Measurements from ENCODE around the gene PTPRE.

Gene PTPRE

DNA sequence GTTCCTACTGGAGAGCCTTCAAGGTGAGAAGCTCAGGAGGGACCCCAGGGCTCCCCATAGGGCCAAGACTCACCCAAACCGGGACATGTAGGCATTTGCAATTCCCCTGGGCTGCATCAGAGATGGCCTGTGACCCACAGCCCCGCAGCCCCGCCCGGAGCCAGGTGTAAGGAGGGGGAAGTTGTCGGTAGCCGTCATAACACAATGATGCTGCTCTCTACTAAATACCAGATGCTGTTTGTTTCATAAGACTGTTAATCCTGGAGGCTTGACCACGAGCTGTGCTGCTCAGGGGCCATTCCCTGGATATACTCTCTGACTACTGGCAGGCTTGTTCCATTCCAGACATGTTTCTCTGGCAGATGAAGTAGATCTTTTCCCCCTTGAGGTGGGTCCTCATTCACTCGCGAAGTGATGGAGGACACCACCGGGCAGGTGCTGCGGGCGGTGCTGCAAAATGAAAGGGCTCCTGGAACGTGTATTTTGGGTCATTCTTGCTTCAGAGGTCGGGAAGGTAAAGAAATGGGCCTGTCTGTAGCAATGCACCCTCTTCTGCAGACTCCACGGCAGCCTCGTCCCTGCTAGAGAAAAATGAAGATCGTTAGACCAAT, 158.2 kb downstream of the PTPRE start:
- peak in 1 of 10 donors; percentile 55 for DNase-seq
- intact Hi-C loops (cut with DNase I) = loop anchor here (5.0 kb wide), 1 partner anchor 348 kb away; no protein-coding TSS in a partner anchor

DNA sequence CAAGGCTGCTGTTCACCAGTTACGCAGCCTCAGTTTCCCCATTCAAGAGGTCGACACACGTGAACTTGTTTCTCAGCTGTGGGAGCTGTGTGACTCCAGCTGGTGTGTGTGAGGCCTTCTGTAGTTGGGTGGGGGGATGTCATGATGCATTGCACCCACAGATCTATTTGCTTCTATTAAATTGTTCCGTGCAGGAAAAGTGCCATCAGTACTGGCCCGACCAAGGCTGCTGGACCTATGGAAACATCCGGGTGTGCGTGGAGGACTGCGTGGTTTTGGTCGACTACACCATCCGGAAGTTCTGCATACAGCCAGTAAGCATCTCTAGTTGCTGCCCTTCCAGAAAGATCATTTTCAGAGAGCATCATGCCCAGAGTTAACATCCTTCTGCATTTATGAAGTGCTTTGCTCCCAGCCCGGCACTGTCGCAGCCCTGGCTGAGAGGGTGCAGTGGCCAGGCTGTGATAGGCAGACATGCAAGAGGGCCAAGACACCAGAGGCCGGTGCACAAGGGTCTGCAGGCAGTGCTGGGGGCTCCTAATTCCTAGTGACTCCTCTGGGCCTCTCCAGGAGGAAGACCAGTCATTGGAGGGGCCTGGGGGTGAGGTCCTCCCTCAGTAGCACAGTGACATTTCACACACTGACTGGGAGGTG, 159.1 kb downstream of the PTPRE start:
- intact Hi-C loops (cut with DNase I) = loop anchor here (5.0 kb wide), 1 partner anchor 349 kb away; no protein-coding TSS in a partner anchor
- peak in 2 of 10 donors; percentile 52 to 62 for DNase-seq

DNA sequence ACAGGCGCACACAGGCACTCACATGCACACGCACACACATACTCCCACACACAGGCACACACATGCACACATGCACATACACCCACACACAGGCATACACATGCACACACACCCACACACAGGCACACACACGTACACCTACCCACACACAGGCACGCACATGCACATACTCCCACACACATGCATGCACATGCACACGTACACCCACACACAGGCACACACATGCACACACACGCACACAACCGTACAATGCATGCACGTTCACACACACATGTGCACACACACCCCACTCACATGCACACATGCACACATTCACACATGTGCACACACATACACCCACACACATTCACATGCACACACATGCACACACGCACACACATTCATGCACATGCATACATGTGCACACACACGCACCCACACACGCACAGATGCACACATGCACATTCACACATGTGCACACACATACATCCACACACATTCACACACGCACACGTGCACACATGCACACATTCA, 160.0 kb downstream of the PTPRE start:
- intact Hi-C loops (cut with DNase I) = loop anchor here (5.0 kb wide), 1 partner anchor 350 kb away; no protein-coding TSS in a partner anchor
- peak in 1 of 10 donors; percentile 26 for DNase-seq

DNA sequence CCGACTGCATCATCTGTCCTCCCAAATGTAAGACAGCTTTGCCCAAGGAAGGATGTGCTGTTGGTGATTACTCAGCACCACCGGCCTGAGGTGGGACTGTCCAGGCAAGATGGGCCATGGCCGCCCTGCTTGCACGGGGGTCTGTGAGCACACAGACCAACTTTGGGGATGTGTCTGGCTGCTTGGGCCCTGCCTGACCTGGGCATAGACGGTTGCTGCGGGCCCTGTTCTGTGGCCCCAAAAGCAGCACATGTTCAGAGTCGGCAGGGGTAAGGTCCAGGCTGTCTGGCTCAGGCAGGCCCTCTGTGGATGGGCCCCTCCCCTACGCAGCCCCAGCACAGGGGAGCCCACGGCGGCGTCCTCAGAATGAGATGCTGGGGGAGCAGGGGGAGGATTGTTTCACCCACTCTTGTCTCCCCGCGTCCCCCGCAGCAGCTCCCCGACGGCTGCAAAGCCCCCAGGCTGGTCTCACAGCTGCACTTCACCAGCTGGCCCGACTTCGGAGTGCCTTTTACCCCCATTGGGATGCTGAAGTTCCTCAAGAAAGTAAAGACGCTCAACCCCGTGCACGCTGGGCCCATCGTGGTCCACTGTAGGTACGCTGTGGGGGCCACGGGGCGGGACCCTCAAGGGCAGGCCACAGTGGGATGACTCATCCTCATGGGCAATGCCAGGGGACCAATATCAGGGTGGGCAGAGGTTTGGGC, 160.9 kb downstream of the PTPRE start:
- DNase-seq = peak in 2 of 10 donors; percentile 50 to 66
- intact Hi-C loops (cut with DNase I) = loop anchor here (2.0 to 5.0 kb wide), 3 partner anchors 33 to 351 kb away; no protein-coding TSS in a partner anchor

DNA sequence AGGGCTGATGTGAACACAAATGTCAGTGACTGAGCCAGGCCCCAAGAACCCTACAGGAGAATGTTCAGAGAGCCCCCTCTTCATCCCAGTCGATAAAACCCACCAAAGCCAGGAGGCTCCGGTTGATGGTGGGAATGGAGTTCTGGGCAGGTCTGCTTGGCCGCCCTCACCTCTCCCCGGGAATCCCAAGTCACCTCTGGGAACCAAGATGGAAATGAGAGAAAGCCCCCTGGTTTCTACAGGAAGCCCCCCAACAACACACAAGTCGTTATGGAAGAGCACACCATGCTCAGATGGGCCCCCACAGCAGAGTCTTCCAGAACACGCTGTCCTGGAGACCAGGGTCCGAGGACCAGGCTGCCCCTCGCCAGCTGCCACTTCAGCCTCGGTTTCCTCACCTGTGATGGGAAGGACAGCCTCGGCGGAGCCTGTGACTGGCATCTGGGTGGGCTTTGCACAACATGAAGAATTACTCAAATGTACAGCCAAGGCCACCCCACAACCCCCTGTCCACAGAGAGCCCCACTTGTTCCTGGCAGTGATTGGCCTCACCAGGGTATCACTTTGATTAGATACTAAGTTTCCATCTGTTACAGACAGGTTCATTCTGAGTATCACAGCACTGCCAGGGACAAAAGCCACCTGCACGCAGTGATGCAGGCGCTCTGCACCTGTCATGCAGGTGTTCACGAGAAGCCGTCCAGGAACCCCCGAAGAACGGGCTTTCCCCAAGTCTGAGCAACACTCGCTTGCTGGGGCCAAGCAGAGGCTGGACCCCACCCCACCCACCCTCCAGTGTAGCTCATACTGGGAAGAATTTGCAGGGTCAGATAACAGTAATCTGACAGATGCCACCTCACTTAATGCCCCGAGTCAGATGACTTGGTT, 161.7 kb downstream of the PTPRE start:
- intact Hi-C loops (cut with DNase I) = loop anchor here (1.0 to 5.0 kb wide), 4 partner anchors 34 to 351 kb away; partner anchors contain the start of gene PTPRE
- DNase-seq = peak in 2 of 10 donors; percentile 43 to 76

DNA sequence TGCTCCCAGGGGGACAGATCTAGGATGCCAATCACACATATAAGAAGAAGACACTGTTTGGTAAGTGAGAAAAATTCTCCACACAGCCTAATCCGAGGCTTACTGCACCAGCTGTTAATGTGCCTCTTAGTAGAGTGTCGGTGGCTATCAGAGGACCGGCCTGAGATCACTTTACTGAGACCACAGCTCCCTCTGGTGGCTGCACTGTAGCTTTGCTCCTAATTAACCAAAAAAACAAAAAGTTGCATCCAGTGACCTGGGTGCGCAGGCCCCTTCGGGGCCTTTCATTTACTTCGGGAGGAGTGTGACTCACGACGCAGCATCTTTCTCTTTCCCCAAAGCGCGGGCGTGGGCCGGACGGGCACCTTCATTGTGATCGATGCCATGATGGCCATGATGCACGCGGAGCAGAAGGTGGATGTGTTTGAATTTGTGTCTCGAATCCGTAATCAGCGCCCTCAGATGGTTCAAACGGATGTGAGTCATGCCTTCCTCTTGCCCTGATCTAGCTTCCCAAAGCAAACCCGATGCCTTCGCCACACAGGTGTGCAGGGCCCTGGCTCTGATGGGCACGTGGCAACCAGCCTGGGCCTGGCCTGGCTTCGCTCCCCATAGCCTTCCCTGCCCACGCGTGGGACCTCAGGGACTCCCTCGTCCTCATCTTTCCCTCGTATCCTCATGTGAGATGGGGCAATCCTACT, 162.6 kb downstream of the PTPRE start:
- intact Hi-C loops (cut with DNase I) = loop anchor here (1.0 to 5.0 kb wide), 4 partner anchors 35 to 352 kb away; partner anchors contain the start of gene PTPRE
- DNase-seq = peak; percentile 58 to 96 (median 80)

DNA sequence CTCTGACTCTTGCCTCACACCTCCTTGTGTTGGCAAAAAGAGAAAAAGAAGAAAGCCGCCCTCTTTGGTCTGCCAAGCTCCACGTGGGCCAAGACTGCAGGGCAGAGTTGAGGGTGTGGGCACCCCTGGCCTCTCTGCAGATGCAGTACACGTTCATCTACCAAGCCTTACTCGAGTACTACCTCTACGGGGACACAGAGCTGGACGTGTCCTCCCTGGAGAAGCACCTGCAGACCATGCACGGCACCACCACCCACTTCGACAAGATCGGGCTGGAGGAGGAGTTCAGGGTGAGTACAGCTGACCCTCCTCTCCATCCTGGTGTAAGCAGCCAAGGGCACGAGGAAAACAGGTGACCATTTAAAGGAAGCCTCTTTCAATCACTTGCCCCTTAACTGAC, 163.3 kb downstream of the PTPRE start:
- intact Hi-C loops (cut with DNase I) = no loop called here
- peak in 2 of 10 donors; percentile 0 to 57 for DNase-seq

DNA sequence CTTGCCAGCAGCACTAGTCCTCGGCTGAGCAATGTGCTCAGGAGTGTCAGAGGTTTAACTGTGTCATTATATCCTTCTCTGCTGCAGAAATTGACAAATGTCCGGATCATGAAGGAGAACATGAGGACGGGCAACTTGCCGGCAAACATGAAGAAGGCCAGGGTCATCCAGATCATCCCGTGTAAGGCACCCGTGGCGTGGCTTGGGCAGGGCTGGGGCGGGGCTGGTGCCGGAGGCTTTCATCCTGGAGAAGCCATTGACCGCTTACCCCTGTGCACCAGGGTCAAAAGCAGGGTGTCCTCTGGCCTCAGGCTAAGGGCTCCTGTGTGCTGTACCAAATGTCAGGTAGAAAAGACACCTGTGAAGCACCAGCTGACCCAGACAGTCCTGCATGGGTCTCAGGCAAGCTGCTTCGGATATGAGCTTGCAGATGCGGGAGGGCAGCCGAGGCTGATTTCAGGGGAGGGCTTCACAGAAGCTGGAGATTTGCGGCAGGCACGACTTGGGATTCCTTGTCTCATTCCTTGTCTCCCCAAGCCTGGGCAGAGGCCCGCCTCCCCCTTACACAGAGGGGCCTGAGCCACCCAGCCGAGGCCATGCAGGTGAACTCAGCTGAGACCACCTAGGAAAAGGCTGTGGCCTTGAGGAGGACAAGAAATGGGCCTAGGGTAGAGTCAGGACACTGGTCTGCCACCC, 164.0 kb downstream of the PTPRE start:
- intact Hi-C loops (cut with DNase I) = no loop called here
- peak in 2 of 10 donors; percentile 6 to 78 for DNase-seq

DNA sequence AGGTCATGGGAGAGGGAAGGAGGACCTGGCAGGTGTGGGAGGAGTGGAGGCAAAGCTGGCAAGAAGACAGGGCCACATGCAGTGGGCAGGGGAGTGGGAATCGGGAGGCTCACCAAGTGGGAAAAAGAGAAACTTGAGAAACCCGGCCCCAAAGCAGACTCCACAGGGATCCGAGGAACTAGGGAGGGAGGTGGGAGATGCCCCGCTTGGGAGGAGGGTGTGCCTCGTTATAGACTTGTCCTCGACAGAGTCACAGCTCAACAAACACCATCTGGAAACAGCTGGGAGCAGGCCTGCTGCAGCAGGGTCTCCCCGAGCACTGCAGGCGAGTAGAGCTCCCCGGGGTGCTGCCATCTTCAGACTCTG, 164.5 kb downstream of the PTPRE start:
- DNase-seq = no peak
- intact Hi-C loops (cut with DNase I) = no loop called here

DNA sequence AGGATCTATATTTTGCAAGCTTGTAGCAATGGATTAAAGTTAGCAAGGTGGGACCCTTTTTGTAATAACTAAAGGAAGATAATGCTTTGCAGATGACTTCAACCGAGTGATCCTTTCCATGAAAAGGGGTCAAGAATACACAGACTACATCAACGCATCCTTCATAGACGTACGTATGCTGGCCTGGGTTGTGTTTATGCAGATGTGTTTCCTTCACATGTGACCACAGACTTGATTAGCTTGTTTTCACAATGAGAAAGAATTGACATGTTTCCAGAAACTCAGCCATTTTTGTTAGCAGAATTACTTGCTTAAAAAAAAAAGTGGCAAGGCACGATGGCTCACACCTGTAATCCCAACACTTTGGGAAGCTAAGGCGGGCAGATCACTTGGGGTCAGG, 165.1 kb downstream of the PTPRE start:
- intact Hi-C loops (cut with DNase I) = no loop called here
- DNase-seq = no peak

DNA sequence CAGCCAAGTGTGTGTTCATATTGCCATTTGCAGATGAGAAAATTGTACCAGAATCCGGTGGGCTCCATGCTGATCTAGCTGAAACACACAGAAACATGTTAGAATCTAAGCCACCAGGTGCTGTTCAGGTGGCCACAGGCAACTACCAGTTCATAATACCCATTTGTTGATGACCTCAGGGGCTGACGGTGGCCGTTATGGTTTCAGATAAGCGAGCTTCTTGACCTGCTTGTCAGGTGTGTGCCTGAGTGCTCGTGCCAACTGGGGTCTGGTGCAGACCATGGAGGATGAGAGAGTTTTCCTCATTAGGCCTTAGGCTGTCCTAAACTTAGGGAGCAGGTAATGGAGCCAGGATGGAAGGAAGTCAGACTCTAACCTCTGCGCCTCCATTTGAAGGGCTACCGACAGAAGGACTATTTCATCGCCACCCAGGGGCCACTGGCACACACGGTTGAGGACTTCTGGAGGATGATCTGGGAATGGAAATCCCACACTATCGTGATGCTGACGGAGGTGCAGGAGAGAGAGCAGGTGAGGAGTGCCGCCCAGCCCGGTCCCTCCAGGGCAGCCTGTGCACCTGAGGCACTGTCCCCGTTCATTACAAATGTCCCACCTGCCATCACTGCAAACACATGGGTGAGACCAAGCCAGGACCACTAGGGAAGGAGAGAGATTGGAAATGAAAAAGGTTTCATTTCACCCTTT, 166.2 kb downstream of the PTPRE start:
- intact Hi-C loops (cut with DNase I) = no loop called here
- peak in 1 of 10 donors; percentile 49 for DNase-seq

DNA sequence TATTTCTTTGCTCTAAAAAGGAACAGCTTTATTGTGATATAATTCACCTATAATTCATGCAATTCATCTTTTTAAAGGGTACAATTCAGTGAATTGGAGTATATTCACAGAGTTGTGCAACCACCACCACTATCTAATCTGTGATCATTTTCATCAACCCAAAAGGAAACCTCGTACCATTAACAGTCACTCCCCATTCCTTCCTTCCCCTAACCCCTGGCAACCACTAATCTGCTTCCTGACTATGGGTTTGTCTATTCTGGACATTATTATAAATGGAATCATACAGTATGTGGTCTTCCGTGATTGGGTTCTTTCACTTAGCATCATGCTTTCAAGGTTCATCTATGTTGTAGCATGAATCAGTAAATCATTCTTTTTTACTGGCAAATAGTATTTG, 167.0 kb downstream of the PTPRE start:
- no peak for DNase-seq
- intact Hi-C loops (cut with DNase I) = no loop called here

DNA sequence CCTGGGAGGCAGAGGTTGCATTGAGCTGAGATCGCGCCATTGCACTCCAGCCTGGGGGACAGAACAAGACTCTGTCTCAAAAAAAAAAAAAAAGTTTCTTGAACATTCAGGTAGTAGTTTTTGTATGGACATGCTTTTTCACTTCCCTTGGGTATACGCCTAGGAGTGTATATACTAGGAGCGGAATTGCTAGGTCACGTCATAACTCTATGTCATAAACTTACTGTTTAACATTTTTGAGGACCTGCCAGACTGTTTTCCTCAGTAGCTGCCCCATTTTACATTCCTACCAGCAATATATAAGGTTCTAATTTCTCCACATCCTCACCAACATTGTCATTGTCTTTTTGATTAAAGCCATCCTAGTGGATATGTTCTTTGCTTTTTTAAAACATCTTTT, 167.7 kb downstream of the PTPRE start:
- intact Hi-C loops (cut with DNase I) = no loop called here
- DNase-seq = no peak

DNA sequence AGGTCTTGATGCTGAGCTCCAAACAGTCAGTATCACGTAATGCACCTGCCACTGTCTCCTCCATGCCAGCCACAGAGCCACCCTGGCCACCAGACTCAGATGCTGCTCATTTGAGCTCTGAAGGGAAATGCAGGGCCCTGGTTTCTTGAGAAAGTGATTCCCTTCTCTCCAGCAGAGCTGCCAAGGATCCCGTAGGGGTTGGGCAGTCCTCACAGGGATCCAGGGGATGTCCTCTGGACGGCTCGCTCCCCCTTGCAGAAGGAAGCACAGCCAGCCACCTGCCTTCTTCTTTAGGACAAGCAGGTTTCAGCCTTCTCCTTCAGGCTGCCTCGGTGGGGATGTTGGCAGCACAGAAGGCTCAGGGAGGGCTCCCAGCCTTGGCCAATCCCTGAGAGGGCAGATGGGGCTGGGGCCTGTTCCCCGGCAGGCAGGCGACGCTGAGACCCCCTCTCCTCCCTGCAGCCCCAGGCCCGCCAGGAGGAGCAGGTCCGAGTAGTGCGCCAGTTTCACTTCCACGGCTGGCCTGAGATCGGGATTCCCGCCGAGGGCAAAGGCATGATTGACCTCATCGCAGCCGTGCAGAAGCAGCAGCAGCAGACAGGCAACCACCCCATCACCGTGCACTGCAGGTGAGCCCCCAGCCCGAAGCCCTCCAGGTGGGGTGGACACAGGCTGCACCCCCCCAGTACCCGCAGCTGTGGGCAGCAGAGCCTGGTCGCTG, 170.4 kb downstream of the PTPRE start:
- intact Hi-C loops (cut with DNase I) = no loop called here
- DNase-seq = peak in 2 of 10 donors; percentile 9 to 76

DNA sequence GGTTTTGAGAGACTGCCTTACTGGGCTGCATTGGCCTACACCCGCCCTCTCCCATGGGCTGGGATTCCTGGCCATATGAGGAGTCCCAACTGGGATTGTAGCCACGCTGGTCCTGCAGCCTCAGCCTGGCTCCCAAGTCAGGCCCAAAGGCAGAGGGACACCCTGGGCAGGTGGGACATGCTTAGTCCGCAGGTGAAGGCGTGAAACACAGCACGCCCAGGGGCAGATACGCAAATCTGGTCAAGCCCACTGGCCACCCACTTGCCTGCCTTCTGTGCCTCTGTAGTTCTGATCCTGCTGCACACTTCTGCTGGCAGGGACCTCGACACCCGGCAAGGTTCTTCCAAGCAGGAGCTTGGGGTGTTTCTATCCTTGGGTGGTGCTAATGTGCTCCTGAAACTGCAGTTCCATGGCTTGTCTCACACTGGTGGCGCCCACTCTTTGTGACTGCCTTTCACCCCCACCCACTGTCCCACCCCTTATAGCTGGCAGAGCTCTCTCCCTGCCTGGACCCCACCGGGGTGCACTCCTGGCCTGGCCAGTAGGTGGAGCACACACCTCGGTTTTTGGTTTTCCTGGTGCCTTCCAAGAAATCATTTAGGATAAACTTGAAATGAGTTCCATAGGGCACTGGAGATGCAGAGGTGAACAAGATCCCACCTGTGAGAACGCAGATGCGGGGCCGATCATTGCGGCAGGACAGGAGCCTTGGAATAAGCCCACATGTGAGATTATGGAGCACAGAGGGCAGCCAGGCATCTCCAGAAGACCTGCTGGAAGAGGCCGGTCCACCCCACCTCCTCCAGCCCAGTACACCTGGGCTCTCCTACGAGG, 171.4 kb downstream of the PTPRE start:
- DNase-seq = peak in 5 of 10 donors; percentile 27 to 91 (median 58)
- intact Hi-C loops (cut with DNase I) = loop anchor here (1.0 kb wide), 1 partner anchor 72 kb away; no protein-coding TSS in a partner anchor

DNA sequence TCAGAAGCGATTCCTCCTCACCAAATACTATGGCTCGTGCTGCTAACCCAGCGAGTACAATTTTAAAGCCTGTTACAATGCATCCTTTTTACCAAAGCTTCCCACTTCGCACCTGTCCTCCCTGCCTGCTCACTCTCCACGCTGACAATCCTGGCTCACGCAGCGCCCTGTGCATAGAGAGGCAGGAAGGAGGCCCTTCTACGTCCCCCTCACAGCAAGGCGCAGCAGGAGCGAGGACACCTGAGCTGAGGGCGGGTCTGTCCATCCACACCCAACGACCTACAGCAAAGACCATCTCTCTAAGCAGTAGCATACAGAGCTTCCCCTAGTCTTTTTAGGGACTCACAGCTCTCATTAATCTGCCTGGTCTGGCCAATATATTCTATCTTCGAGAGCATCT, 173.3 kb downstream of the PTPRE start:
- DNase-seq = no peak
- intact Hi-C loops (cut with DNase I) = no loop called here

DNA sequence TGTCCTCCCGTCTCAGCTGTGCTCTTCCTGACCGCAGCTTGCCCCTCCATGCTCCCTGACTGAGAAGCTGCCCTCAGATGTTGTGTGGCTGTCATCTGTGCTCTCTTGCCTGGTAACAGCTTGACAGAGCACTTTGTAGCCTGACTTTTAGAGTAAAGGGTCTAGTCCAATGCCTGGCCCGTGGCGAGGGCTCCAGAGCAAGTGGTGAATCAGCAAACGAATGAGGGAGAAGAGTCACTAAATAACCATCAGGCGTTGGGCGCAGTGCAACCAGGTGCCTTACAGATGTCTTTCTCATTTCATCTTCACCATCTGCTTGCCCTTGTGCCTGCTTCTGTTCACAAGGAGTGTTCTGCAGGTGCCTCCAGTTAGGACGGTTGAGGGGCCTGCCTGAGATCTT, 173.7 kb downstream of the PTPRE start:
- intact Hi-C loops (cut with DNase I) = no loop called here
- no peak for DNase-seq
